ENCODE data around the gene SIGLEC9.

Gene SIGLEC9

DNA sequence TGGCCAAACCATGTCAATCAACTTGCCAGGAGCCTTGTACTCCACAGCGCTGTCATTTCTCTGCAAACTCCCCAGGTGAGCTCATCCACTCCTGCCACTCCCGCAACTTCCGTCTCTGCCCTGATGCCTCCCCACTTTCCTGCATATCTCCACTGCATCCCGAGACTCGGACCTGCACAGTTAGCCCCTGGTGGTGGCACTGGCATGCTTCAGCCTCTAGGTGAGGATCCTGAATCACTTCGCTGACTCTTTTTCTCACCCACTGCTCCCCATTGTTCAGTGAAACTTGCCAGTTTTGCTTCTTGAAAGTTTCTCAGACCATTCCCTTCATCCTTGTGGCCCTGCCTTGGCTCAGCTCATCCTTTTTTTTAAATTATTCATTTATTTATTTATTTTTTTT, 13.1 kb upstream of the SIGLEC9 start:
- no peaks in the 10 kb centered on the region for H3K36me3 ChIP-seq (ENCODE audit: insufficient read depth, low read depth, low read length)
- no peaks in the 10 kb centered on the region; the same call in 1 of the 2 replicates for H3K4me1 ChIP-seq (ENCODE audit: insufficient read depth, low read length)
- H3K4me3 ChIP-seq (ENCODE audit: low read length) = no peak overlapping the region
- H3K9ac ChIP-seq (ENCODE audit: low read depth, low read length) = no peak overlapping the region
- no peak overlapping the region for H3K27ac ChIP-seq (ENCODE audit: low read length)
- H3K9me3 ChIP-seq (ENCODE audit: insufficient read depth, low read depth, low read length) = no peaks in the 10 kb centered on the region
- peaks cover 42% of the 10 kb centered on the region for H3K27me3 ChIP-seq (ENCODE audit: insufficient read depth, low read length)

DNA sequence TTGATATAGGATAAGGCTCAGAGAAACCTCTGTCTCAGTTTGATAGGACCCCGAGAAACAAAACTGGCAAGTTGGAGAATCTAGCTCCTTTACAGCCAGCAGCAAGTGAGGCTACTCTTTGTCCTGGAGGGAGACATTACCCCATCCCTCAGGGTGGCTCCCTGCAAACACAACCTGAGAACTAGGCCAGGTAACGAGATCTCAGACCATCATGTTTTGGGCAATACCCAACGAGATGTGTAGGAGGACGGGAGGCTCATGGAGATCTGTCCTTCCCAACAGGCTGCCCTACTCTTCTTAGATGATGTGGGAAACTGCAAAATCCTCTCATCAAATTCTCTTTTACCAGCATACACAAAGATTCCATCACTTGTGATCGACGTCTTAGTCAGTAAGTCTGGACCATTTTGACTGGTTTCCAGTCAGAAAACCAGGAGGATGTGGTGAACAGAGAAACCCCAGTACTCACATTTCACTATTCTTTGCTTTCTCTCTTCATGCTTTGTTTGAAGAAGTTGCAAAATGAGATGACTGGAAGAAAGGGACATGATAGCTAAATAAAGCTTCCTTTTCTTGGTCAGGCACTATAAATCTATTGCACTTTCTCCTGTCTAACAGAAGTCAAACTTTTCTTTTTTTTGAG, 10.5 kb upstream of the SIGLEC9 start:
- no peaks in the 10 kb centered on the region for H3K36me3 ChIP-seq (ENCODE audit: insufficient read depth, low read depth, low read length)
- H3K9me3 ChIP-seq (ENCODE audit: insufficient read depth, low read depth, low read length) = no peaks in the 10 kb centered on the region
- H3K9ac ChIP-seq (ENCODE audit: low read depth, low read length) = no peak overlapping the region
- no peak overlapping the region for H3K4me3 ChIP-seq (ENCODE audit: low read length)
- peaks cover 42% of the 10 kb centered on the region for H3K27me3 ChIP-seq (ENCODE audit: insufficient read depth, low read length)
- H3K27ac ChIP-seq (ENCODE audit: low read length) = no peak overlapping the region
- no peaks in the 10 kb centered on the region for H3K4me1 ChIP-seq (ENCODE audit: insufficient read depth, low read length)

DNA sequence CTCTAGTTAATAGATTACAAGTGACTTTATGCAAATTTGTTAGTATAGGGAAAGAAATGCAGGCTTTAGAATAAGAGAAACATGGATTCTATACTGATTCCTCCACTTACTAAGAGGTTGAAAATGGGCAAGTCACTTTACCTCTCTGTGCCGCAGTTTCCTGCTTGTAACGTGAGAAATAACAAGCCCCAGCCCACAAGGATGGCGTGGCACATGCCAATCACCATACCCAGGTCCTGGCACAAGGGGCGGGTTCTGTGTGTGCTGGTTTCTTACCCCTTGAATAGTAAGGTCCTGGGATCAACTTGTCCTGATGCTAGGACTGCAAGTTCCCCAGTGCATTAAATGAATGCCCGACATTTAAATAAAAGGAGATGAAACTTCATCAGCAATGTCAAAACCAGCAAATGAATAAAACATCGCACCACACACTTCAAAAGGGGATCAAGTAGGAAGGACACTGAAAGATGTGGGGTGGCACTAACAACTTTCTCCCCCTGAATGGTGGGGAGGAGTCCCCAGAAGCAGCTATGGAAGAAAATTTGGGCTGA, 7.9 kb upstream of the SIGLEC9 start:
- Histone ChIP-seq H3K9me3 (ENCODE audit: insufficient read depth, low read depth, low read length) (no peaks in the 10 kb centered on the region), H3K36me3 (ENCODE audit: insufficient read depth, low read depth, low read length) (no peaks in the 10 kb centered on the region), H3K4me3 (ENCODE audit: low read length) (no peak overlapping the region), H3K4me1 (ENCODE audit: insufficient read depth, low read length) (no peaks in the 10 kb centered on the region), H3K9ac (ENCODE audit: low read depth, low read length) (no peak overlapping the region), H3K27me3 (ENCODE audit: insufficient read depth, low read length) (peaks cover 22% of the 10 kb centered on the region), H3K27ac (ENCODE audit: low read length) (no peak overlapping the region)

DNA sequence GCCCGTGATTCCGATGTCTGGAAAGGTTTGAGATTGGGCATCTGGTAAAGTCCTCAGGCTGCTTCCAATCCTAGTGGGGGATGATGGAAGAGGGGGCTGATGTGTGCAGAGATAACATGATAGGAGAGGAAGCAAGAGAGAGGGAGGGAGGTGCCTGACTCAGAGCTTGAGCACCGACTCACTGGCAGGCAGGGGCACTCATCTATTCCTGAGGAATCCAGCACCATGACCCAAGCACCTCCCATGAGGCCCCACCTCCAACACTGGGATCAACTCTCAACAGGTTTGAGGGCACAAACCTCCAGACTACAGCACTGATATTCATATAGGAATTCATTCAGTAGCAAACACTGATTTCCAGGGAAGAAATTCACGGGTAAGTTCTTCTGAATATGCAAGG, 5.6 kb upstream of the SIGLEC9 start:
- peaks cover 4% of the 10 kb centered on the region; the same call in 1 of the 2 replicates for H3K27me3 ChIP-seq (ENCODE audit: insufficient read depth, low read length)
- no peak overlapping the region for H3K4me3 ChIP-seq (ENCODE audit: low read length)
- no peaks in the 10 kb centered on the region for H3K9me3 ChIP-seq (ENCODE audit: insufficient read depth, low read depth, low read length)
- H3K27ac ChIP-seq (ENCODE audit: low read length) = no peak overlapping the region
- H3K9ac ChIP-seq (ENCODE audit: low read depth, low read length) = no peak overlapping the region
- no peaks in the 10 kb centered on the region for H3K4me1 ChIP-seq (ENCODE audit: insufficient read depth, low read length)
- no peaks in the 10 kb centered on the region for H3K36me3 ChIP-seq (ENCODE audit: insufficient read depth, low read depth, low read length)

DNA sequence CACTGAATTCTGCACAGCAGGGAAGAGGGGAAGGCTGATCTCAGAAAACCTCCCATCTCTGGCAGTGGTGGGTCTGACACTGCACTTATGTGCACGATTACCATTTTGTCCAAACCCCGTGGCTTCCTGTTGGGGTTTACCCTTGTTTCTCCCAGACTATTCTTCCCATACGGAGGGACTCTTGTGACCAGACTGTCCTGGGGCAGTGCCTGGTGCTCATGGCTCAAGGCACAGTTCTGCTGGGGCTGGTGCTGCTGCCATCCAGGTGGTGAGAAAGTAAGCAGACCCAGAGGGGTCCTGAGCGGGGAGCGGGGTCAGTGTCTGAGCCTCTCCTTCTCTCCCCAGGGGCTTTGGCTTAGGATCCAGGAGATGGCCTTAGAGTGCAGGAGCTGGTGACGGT, 5.1 kb upstream of the SIGLEC9 start:
- H3K36me3 ChIP-seq (ENCODE audit: insufficient read depth, low read depth, low read length) = no peaks in the 10 kb centered on the region
- no peak overlapping the region for H3K4me3 ChIP-seq (ENCODE audit: low read length)
- H3K27ac ChIP-seq (ENCODE audit: low read length) = no peak overlapping the region
- no peaks in the 10 kb centered on the region for H3K27me3 ChIP-seq (ENCODE audit: insufficient read depth, low read length)
- no peaks in the 10 kb centered on the region for H3K9me3 ChIP-seq (ENCODE audit: insufficient read depth, low read depth, low read length)
- H3K9ac ChIP-seq (ENCODE audit: low read depth, low read length) = no peak overlapping the region
- H3K4me1 ChIP-seq (ENCODE audit: insufficient read depth, low read length) = no peaks in the 10 kb centered on the region

DNA sequence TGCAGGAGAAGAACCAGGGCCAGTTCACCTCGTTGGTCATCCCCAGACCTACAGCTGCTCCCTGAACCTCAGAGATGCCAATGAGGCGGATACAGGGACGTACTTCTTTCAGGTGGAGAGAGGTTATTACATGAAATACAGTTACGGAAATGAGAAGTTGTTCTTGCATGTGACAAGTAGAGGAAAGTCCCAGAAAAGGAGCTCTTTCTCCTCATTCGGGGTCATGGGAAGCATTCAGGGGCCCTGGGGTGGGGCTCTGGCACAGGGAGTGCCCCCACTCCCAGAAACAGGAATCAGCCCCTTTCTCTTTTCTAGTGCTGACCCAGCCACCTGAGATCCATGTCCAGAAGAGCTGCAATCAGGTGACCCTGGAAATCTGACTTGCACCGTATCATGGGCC, 4.5 kb upstream of the SIGLEC9 start:
- Histone ChIP-seq H3K9ac (ENCODE audit: low read depth, low read length) (no peak overlapping the region), H3K27me3 (ENCODE audit: insufficient read depth, low read length) (no peaks in the 10 kb centered on the region)

DNA sequence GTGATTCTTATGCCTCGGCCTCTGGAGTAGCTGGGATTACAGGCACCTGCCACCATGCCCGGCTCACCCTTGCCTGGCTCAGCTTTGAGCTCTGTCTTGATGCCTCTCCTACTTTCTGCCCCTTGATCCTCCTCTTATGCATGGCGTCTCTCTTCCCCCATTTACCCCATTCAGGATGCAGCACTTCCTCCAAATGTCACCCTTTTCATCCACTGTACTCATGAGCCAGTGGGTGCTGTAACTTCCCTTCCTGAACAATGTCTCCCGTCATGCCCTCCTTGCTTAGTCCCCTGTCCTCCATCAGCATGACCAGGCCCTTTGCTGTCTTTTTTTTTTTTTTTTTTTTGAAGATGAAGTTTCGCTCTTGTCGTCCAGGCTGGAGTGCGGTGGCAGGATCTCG, 3.4 kb upstream of the SIGLEC9 start:
- no peaks in the 10 kb centered on the region for H3K36me3 ChIP-seq (ENCODE audit: insufficient read depth, low read depth, low read length)
- H3K27ac ChIP-seq (ENCODE audit: low read length) = no peak overlapping the region
- no peaks in the 10 kb centered on the region for H3K9me3 ChIP-seq (ENCODE audit: insufficient read depth, low read depth, low read length)
- no peaks in the 10 kb centered on the region for H3K27me3 ChIP-seq (ENCODE audit: insufficient read depth, low read length)
- no peaks in the 10 kb centered on the region for H3K4me1 ChIP-seq (ENCODE audit: insufficient read depth, low read length)
- H3K4me3 ChIP-seq (ENCODE audit: low read length) = no peak overlapping the region
- no peak overlapping the region for H3K9ac ChIP-seq (ENCODE audit: low read depth, low read length)

More for the DNA sequence above, 4.5 kb upstream of the SIGLEC9 start:
- Histone ChIP-seq H3K4me3 (ENCODE audit: low read length) (no peak overlapping the region), H3K4me1 (ENCODE audit: insufficient read depth, low read length) (no peaks in the 10 kb centered on the region), H3K27ac (ENCODE audit: low read length) (no peak overlapping the region), H3K36me3 (ENCODE audit: insufficient read depth, low read depth, low read length) (no peaks in the 10 kb centered on the region), H3K9me3 (ENCODE audit: insufficient read depth, low read depth, low read length) (no peaks in the 10 kb centered on the region)

DNA sequence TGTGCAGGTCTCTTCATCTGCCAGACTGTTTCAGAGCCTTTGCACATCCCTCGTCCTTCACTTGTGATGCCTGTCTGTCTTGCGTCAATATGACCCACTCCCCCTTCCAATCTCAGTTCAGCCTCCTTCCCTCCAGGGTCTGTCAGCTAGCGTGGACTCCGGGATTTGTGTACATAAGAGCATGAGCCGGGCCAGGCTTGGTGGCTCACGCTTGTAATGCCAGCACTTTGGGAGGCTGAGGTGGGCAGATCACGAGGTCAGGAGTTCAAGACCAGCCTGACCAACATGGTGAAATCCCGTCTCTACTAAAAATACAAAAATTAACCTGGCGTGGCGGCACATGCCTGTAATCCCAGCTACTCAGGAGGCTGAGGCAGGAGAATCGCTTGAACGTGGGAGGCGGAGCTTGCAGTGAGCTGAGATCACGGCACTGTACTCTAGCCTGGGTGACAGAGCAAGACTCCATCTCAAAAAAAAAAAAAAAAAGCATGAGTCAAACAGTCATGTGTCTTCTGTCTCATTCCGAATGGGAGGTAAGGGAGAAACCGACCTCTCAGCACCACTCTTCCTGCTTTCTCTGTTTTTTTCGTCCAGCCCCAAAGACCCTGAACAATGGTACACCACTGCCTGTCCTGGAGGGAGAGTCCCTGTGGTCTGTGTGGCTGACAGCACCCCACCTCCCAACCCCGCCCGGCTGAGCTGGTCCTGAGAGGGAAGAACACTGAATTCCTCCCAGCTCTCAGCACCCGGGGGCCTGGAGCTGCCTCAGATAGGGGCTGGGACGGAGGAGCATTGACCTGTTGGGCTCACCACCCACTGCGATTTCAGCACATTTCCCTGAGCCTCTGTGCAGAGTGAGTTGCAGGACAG, 2.4 kb upstream of the SIGLEC9 start:
- no peak overlapping the region for H3K27ac ChIP-seq (ENCODE audit: low read length)
- no peaks in the 10 kb centered on the region for H3K36me3 ChIP-seq (ENCODE audit: insufficient read depth, low read depth, low read length)
- H3K4me3 ChIP-seq (ENCODE audit: low read length) = no peak overlapping the region
- H3K4me1 ChIP-seq (ENCODE audit: insufficient read depth, low read length) = no peaks in the 10 kb centered on the region
- no peaks in the 10 kb centered on the region for H3K9me3 ChIP-seq (ENCODE audit: insufficient read depth, low read depth, low read length)
- no peaks in the 10 kb centered on the region for H3K27me3 ChIP-seq (ENCODE audit: insufficient read depth, low read length)
- H3K9ac ChIP-seq (ENCODE audit: low read depth, low read length) = no peak overlapping the region

DNA sequence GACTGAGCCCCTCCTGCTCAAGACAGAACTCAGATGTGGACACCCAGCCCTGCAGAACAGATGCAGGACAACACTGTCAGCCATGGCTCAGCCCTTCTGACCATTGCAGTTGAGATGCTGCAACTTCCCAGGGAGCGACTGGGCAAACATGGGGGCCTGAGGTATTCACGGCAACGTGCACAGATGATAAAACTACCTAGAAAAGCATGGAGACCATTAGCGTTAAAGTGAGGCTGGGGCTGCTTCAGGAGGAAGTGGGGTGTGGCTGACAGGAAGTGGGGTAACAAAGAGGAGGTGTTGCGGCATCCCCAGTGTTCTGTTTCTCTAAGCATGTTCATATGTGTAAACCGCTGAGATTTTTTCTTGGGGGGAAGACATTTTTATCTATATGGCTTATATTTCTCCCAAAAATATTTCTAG, 1.3 kb upstream of the SIGLEC9 start:
- Histone ChIP-seq H3K27ac (ENCODE audit: low read length) (no peak overlapping the region), H3K9me3 (ENCODE audit: insufficient read depth, low read depth, low read length) (no peaks in the 10 kb centered on the region), H3K27me3 (ENCODE audit: insufficient read depth, low read length) (no peaks in the 10 kb centered on the region), H3K36me3 (ENCODE audit: insufficient read depth, low read depth, low read length) (no peaks in the 10 kb centered on the region), H3K9ac (ENCODE audit: low read depth, low read length) (no peak overlapping the region), H3K4me3 (ENCODE audit: low read length) (no peak overlapping the region), H3K4me1 (ENCODE audit: insufficient read depth, low read length) (no peaks in the 10 kb centered on the region)

DNA sequence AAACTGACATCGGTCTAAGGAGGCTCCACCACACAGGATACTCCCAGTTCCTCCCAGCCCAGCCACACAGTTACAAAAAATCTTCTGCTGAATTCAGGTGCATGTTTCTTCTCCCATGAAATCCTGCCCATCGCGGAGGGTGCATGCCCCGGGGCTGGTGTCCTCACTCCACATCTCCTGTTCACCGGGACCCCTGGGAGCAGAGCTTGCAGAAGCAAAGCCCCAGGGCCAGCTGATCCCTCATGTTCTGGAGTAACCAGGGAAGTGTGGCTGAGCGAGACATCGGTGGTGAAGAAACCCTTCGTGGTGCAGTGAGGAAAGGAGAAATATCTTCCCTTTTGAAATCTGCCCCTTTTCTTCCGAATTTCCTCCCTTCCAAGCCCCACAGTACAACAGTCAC, 904 bp upstream of the SIGLEC9 start:
- Histone ChIP-seq H3K36me3 (ENCODE audit: insufficient read depth, low read depth, low read length) (no peaks in the 10 kb centered on the region), H3K9ac (ENCODE audit: low read depth, low read length) (no peak overlapping the region), H3K4me1 (ENCODE audit: insufficient read depth, low read length) (no peaks in the 10 kb centered on the region), H3K9me3 (ENCODE audit: insufficient read depth, low read depth, low read length) (no peaks in the 10 kb centered on the region), H3K27ac (ENCODE audit: low read length) (no peak overlapping the region), H3K27me3 (ENCODE audit: insufficient read depth, low read length) (no peaks in the 10 kb centered on the region), H3K4me3 (ENCODE audit: low read length) (no peak overlapping the region)

DNA sequence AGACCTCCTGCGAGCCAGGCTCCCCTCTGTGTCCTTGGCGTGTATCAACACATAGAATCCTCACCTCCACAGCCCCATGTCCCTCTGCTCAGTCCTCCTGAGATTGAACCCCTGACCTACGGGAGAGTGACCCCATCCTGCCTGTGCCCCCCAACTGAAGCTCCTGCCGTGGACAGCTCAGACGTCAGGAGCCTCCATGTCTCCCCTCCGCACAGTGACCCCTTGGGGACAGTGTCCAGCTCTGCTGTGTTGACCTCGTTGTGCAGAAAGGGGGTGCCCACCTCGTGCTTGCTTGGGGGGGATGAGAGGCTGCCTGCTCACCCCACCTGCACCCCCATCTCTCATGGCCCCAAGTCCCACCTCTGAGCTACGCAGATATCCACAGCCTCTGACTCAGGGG, 490 bp upstream of the SIGLEC9 start:
- Histone ChIP-seq H3K4me1 (ENCODE audit: insufficient read depth, low read length) (no peaks in the 10 kb centered on the region), H3K9ac (ENCODE audit: low read depth, low read length) (no peak overlapping the region), H3K4me3 (ENCODE audit: low read length) (no peak overlapping the region), H3K9me3 (ENCODE audit: insufficient read depth, low read depth, low read length) (no peaks in the 10 kb centered on the region), H3K36me3 (ENCODE audit: insufficient read depth, low read depth, low read length) (no peaks in the 10 kb centered on the region), H3K27me3 (ENCODE audit: insufficient read depth, low read length) (no peaks in the 10 kb centered on the region), H3K27ac (ENCODE audit: low read length) (no peak overlapping the region)

Data from iPS-20b (cell line).